NCI-H510A treated with DMSO at 0.1 percent for 48 hours (cell line): ENCODE data around the gene CDK5R2.
A peak's percentile ranks its signal among the peaks of the same experiment; 100 is the strongest.

Experiments
- DNase-seq: peaks from one replicate; lab custom pipeline; 2025; lab: John Stamatoyannopoulos, UW

The CDK5R2 gene

DNA sequence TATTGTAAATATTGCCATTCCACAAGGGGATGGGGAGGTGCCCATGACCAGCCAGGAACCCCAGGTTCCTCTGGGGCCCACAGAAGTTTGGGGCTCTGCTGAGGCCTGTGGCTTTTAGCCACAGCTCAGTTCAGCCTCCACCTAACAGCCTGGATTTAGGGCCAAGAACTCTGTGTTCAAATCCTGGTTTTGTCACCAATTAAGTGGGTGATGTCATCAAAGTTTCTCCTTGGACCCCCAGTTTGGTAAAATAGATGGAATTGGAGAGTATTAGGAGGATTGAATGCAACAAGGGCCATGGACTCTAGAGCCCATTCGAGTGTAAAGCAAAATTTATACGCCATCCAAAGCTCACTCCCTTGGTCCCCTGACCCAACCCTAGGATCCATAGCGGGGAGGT, 28.7 kb downstream of the CDK5R2 start:
- no peak for DNase-seq

DNA sequence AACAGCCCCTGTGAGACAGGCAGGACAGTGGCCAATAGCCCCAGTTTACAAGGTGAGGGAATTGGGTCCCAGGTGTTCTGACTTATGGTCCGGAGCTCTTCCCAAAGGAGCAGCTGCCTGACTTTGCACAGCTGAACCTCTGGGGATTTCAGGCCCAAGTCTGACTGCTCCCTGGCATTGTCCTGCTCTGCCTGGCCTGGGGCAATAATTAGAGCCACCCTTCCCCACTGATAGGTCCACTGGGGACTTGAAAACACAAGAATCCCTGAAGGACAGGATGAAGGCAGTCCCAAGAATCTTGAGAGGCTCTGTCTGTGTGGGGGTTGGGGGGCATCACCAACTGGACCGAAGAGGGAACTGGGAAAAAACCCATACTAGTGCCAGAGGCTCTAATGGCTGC, 29.2 kb downstream of the CDK5R2 start:
- no peak for DNase-seq

DNA sequence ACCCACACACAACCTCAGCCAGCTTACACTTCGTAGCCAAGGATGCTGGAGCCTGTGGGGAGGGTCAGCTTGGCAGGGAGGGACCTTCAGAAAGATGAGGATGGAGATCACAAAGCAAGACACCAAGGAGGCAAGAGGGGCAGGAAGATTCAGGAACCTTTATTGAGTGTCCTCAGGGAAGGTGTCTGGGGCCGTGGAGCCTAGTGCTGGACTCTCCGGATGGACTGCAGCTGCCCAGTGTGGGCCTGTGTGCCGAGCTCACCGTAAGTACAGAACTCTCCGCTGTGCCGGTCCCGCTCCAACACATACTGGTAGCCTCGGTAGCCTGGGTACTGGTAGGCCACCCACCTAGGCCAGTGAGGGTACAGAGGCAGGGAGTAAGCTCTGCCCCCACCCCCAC, 30.6 kb downstream of the CDK5R2 start:
- no peak for DNase-seq

DNA sequence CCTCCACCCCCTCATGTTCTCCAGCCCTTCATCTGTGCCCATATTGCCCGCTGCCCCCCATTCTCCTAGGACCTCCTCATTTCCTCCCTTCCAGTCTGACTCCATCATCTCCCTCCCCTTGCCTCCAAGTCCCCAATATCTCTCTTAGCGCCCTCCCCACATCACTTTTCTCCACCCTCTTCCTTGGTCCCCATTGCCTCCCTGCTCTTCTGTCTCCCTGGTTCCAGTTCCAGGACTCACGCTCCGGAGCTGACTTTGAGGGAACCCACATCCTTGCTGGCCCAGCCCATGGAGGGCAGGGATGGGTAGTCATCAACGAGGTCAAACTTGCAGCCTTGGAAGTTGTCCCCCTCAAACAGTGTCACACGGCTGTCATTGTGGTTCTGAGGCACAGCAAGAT, 31.1 kb downstream of the CDK5R2 start:
- no peak for DNase-seq

DNA sequence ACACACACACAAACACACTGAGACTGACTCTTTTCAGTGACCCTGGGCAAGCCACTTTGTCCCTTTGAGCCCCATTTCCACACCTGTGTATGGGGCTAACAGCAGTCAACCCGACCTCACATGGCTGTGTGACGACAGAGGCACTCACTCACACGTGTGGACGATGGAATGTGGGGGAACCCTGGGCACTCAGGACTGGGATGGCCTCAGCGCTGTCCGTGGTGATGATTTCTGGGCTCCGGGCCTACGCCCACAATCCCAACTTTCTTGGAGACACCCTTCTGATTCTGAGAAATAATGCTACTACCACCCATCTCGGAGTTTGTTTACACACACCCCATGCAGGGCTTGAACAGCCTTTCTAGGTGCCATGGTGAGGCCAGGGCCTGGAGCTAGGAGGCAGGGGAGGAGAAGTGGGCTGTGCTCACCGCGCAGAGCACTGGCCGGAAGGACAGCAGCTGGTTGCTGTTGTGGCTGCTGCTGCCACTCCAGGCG, 32.3 kb downstream of the CDK5R2 start:
- peak; percentile 15 for DNase-seq

DNA sequence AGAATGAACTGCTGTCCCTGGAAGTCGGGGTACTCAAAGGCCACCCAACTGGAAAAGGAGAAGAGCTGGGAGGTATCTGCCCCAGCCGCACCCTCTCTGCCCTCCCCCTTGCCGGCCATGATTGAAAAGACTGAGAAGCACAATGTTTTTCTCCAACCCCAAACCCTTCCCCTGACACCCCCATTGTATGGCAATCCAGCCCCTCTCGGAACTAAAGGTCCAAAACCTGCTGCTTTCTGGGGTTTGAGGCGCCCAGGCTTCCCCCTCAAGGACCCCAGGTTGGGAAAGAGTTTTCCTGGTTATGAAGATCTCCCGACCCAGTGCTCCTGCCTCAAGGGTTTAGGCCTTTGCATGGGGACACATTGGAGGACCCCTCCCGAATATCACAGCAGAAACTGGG, 32.7 kb downstream of the CDK5R2 start:
- DNase-seq, result no peak

DNA sequence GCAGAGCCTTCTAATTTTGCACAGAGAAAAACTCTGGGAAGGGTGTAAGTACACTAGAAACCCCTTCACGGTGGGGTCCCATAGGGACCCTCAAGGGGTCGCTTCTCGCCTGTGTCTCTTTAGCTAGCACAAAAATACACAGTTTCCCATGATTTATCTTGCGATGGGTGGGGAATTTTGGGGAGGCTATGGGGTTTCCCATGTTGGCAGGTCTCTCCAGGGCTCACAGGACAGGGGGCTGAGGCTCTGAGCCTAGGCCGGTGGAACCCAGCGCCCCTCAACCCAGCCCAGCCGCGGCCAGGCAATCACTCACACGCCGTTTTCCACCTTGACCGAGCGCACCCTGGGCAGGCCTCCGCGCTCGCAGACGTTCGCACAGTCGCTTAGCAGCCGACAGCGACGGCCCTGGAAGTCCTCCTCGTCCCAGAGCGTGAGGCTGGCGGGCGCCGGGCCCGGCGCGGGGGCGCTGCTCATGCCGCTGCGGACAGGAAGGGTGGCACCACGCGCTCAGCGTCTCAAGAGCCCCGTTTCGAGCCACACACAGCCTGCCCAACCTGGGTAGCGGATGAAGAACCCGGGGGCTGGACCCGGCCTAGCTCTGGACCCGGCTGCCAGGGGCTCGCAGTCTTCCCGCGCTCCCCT, 33.4 kb downstream of the CDK5R2 start:
- DNase-seq, result no peak

DNA sequence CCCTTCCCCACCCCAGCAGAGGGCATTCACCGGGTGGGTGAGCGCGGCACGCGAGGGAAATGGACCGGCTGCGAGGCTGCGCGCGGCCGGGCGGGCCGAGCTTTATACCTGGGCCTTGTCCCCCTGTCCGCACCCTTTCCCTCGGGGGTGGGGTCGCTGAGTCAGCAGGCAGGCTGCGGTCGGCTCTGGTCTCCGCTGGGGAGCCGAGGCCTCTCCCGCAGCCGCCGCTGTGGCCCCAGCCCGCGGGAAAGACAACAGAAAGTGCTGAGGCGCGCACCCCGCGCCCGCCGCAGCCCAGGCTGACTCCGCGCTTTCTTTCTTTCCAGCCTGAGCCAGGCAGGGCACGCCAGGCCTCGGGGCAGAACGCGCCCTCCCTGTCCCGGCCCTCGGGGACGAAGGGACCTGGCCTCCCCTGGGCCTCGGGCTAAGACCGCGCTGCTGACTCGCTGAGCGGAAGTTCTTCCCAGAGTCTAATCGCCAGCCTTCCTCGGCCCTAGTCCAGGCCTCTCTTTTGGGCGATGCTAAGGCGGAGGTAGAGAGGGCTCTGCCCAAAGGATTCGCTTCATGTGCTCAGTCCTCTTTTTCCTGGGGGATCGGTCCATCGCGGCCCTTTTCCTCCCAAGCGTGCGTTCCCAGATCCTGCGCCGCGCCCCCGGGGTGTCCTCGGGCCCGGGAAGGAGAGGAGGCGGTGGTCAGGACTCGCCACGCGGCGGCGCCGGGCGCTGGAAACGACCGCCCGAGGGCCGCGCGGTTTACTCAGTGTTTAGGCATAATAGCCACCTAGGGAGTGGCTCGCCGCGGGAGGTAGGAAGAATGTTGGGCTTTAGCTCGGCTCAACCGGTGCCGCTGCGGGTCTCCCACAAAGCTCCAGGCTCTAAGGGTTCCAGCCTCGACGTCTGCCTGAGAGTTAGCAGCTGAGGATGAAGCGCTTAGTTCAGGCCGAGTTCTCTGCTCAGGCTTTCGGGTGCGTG, 34.2 kb downstream of the CDK5R2 start, which contains the start of gene CRYBA2:
CRYBA2 (minus strand) TSS at position 78 of the 971 bp plus-strand sequence. CDS start 246 bp downstream, outside the sequence.
- no peak for DNase-seq

DNA sequence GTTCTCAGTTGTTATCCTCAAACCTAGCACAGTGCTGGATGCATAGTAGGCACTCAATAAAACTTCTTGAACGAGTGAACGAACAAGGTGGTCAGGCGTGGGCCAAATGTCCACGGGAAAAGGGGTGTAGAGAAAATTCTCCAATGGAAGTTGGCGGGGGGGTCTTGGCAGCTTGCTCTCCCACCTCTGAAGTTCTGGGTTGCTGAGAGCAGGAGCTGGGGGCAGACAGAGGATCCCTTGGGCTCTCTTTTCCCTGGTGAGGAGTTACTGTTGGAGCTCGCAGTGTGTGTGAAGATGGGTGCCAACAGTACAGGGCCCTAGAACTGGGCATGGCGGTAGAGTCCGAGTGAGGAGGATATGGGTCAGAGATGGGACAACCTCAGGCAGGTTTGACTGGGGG, 36.1 kb downstream of the CDK5R2 start:
- DNase-seq, result no peak

DNA sequence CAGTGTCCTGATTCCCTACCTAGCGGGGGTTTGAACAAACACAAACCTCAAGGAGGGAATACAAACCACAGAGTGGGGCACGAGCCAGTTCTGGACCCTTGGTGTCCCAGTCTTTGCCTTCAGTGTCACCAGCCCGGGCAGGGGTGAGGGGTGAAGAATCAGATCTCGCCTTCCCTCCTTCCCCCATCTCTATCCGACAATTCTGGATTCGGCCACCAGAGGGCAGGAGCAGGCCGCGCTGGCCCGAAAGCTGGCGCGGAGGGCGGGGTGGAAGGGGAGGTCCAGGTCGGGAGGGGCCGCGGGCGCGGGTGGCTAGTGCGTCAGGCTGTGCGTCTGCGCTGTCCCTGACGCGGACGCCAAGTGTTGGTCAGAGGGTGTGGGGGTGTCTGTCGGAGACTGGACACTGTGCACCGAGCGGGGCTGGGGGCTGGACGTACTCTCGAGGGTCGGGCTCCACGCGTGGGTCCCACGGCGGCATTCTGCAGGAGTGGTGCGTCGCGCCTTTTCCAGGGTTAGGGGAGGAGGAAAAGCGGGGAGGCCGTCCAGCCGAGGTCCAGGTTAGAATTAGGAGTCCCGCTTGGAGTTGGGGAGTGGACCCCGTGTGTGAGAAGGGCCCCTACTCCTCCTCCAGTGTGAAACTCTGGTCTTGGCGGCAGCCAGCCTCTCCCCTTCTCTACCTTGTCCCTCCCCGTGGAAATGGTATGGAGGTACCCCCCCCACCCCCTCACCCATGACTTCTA, 36.7 kb downstream of the CDK5R2 start:
- DNase-seq, result peak; percentile 89

DNA sequence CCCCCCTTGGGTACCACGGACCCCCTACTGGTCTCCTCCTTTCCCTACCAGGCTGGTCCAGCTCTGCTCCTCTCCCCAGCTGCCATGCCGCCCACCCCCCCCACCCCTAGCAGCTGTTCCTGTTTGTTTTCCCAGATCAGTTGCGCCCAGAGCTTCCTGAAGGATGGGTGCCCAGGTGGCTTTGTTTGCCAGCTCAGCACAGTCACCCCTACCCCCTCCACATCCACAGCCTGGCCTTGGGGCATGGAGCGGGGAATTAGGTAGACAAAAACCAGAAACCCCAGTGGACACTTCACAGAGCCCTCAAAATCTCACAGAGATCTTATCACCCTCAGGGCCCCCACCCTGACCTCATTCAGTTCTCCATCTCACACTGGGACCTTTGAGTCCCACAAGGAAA, 37.5 kb downstream of the CDK5R2 start:
- peak; percentile 84 for DNase-seq

DNA sequence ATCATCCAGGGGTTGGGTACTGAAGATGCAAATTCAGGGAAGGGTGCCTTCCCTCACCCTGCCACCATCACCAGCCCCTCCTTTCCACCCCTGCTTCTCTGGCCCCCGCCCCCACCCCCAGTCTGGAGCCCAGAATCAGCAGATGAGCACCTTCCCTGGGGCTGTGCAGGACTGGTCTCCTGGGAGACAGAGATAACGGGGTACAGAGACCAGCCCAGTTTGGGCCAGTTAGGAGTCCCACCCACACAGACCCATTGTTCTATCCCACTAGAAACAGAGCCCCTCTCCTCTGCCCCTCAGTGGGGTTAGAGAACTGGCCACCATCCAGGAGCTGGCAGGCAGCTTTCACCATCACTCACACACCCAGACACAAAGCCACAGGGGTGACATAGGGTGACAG, 38.3 kb downstream of the CDK5R2 start:
- peak; percentile 78 for DNase-seq

DNA sequence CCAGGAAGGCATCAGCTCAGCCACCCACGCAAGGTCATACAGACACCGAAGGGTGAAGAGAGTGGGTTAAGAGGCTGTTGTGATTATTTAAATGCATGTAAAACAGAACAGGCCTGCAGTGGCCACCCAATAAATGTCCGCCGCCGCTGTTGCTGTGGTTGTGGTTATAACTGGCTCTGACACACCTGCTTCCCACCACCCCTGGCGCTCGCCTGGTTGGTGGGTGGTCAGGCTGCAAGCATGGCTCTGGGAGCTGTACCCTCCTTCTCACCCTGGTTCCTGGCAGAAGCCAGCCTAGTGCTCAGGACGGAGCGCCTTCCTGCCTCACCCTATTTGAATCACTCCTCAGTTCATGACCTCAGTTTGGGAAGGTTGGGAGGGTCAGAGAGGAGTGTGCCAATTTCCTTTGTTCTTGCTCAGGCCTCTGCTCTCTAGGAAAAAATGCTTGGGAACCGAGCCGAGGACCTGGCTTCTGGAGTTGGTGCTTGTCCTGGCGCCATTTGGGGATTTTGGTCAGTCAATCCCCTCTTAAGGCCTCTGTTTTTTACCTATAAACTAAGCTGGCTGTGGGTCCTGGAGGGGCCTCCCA, 39.0 kb downstream of the CDK5R2 start:
- DNase-seq, result peak; percentile 76

DNA sequence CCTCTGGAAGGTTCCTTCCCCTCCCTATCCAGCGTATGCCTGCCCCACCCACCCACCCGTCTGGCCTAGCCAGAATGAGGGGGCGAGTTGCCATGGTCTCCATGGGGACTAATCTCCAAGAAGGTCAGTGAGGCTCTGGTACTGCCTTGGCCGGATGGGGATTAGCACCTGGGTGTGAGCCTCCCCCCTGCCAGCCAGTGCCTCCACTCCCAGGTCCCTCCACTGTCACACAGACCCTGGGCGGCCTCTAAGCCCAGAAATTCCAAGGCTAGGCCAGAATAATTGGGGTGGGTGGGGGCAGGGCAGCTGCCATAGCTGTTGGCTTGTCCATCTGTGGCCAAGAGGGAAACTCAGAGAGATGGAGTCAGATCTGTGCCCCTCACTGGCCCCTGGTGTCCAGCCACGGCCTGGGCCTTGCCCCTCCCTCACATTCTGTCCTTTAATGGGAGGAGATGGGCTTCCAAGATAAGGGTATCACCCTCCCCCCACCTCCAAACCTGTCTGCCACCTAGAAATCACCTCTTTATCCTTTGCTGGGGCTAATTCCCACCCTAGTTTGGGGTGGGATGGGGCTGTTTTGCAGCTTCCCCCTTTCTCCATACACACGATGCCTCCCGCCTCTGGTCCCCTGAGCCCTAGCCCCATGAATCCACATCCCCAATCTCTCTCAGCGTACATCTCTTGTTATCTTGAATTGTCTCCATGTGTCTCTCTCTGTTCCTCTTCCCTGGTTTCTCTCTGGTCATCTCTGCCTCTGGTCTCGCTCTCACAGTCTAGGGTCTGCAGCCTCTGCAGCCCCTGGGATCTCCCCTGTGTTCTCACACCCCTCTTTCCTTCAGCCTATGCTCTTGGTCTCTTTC, 39.8 kb downstream of the CDK5R2 start:
- peak; percentile 76 for DNase-seq

DNA sequence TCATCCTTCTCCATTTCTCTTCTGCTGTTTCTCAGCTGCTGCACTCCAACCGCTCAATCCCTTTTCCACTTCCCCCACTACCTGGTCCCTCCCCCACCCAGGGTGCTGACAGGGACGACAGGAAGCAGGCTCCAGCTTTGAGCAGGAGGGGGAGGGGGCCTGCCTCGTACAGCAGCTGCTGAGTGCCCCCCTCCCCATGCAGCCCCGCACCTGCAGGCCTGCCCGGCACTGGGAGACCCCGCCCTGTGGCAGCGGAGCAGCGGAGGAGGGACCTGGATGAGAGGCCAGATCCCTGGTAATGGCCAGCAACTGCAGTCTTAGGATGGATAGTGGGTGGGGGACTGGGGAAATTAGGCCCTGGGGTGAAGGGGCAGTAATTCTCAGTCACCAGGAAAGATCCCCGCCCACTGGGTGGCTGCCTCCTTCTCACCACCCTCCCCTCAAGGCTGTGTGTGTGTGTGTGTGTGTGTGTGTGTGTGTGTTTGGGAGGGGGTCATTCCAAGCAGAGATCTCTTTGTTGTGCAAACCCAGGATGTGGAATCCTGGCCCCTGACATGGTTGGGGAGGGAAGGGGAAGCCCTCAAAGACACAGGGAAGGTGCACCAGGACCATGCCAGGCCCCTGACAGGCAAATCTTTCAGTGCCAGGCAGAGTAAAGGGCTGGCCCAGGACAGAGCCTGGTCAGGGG, 40.6 kb downstream of the CDK5R2 start:
- DNase-seq, result peak; percentile 94

DNA sequence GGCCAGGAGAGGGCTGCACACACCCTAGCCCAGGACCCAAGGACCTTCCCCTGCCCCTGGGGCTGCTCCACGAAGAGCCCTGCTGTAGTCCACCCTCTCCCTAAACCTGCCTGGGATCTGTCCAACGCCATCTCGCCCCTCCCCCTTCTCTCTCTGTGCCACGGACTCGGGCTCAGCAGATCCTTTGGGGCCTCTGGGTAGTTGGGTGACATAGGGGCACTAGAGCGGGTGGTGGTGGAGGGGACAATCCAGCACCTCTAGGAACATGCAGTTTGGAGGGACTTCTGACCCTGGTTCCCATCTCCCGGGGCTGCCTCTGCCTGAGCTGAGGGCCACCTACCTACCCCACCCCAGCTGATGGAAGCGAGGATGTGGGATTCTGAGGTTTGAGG, 41.1 kb downstream of the CDK5R2 start:
- peak; percentile 91 for DNase-seq

DNA sequence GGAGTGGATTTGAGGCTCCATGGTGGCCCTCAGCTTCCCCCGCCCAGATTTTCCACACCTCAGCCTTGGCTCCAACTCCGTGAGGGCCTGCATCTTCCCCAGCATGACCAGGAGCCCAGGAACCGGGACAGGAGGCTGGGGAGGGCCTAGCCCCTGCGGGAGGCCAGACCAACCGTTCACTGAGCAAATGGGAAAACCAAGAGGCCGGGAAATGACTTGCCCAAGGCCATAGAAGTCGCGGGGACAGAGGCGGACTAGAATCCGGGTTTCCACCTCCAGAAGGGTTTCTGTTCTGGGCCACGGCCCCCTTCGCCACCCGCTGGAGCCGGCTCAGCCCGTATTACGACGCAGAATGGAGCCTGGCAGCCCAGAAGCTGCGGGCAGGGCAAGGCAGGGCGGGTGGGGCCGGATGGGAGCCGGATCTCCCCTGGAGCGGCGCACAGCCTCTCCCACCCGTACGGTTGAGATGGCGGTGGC, 41.7 kb downstream of the CDK5R2 start:
- DNase-seq, result no peak

DNA sequence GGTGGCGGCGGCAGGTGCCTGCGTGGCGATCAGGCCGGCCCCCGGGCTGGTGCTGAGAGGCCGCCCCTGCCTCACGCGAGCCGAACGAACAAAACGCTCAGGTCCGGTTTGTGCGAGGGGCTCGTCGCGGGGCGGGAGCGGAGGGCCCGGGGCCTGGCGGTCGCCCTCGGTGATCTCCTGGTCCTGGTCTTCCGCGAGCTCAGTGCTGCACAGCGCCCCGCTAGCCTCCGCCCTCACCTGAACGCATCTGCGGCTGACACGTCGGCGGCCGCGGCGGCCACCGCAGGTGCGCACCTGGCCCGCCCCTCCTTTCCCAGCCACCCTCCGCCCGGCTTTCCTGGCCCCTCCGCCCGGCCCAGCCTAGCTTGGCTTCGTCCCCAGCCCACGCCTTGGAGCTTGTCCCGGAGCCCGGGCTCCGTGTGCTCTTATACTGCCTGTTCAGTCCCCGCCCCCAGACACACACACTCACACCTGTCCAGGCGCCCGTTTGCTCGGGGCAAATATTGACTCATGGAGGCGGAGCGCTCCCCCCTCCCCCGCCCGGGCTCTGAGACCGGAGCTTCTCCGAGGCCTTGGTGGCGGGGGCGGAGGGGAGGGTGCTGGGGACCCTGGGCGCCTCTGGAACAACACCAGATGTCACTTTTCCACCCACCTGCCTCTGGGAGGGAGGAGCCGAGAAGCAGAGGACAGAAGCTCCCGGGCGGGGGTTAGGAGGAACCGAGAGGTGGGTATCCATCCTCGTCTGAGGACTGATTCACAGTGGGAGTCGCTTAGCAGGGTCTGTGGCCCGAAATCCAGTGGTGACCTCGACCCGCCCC, 42.3 kb downstream of the CDK5R2 start:
- peak; percentile 100 for DNase-seq
